Neural progenitor cell (in vitro differentiated cells): ENCODE data around the gene CAGE1.
"Not testable (repeated sequence)": the region's sequence is repeated elsewhere in the genome, so short reads cannot be mapped to it uniquely, and the experiment has no call there.

Source experiments
- EZH2 ChIP-seq: fragments of 200-600 bp; sonication (generic); IDR thresholded peaks from 2 replicates; pipeline ENCODE4 v1.6.1; 2017; ENCODE audit warnings: antibody characterized with exemption, mild to moderate bottlenecking, moderate library complexity
- TF ChIP-seq, protein P1 (sequence below): fragments of 200-600 bp; sonication (generic); IDR thresholded peaks from 2 replicates; pipeline ENCODE4 v1.5.1; 2017; ENCODE audit warnings: antibody characterized with exemption, mild to moderate bottlenecking

- TF ChIP-seq, protein P1, sequence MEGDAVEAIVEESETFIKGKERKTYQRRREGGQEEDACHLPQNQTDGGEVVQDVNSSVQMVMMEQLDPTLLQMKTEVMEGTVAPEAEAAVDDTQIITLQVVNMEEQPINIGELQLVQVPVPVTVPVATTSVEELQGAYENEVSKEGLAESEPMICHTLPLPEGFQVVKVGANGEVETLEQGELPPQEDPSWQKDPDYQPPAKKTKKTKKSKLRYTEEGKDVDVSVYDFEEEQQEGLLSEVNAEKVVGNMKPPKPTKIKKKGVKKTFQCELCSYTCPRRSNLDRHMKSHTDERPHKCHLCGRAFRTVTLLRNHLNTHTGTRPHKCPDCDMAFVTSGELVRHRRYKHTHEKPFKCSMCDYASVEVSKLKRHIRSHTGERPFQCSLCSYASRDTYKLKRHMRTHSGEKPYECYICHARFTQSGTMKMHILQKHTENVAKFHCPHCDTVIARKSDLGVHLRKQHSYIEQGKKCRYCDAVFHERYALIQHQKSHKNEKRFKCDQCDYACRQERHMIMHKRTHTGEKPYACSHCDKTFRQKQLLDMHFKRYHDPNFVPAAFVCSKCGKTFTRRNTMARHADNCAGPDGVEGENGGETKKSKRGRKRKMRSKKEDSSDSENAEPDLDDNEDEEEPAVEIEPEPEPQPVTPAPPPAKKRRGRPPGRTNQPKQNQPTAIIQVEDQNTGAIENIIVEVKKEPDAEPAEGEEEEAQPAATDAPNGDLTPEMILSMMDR: not testable (repeated sequence)
- TF ChIP-seq EZH2: not testable (repeated sequence)
These were observed 44.6 kb downstream of the CAGE1 start for GRCh38 chr6:7344773-7345450.
